DMS79 treated with DMSO at 0.1 percent for 48 hours (cell line): ENCODE measurements around the gene SEC14L5.

Experiments used
- DNase-seq: peaks from one replicate; lab custom pipeline; 2025; lab: John Stamatoyannopoulos, UW

SEC14L5 gene

GRCh38 chr16:4984174-4984990 is 26.3 kb downstream of the SEC14L5 start:
- DNase-seq = no peak

GRCh38 chr16:4987250-4987579 is 29.1 kb downstream of the SEC14L5 start:
- DNase-seq = no peak

- peak; percentile 27 for DNase-seq
Measured at GRCh38 chr16:4987580-4988374, 29.6 kb downstream of the SEC14L5 start.

GRCh38 chr16:4988647-4989046 is 30.5 kb downstream of the SEC14L5 start:
- no peak for DNase-seq

- no peak for DNase-seq
Measured at GRCh38 chr16:4989391-4990006, 31.4 kb downstream of the SEC14L5 start.

GRCh38 chr16:4990415-4990814 is 32.3 kb downstream of the SEC14L5 start:
- no peak for DNase-seq

GRCh38 chr16:4991754-4992153 is 33.6 kb downstream of the SEC14L5 start:
- DNase-seq = no peak

GRCh38 chr16:4994719-4995434 is 36.7 kb downstream of the SEC14L5 start:
- no peak for DNase-seq

- no peak for DNase-seq
Measured at GRCh38 chr16:5000573-5001001, 42.5 kb downstream of the SEC14L5 start.

- no peak for DNase-seq
Measured at GRCh38 chr16:5001571-5001970, 43.4 kb downstream of the SEC14L5 start.

GRCh38 chr16:5001986-5002385 is 43.9 kb downstream of the SEC14L5 start:
- no peak for DNase-seq

GRCh38 chr16:5002699-5003143 is 44.6 kb downstream of the SEC14L5 start:
- no peak for DNase-seq

GRCh38 chr16:5003211-5003610 is 45.1 kb downstream of the SEC14L5 start:
- no peak for DNase-seq

- no peak for DNase-seq
Measured at GRCh38 chr16:5003828-5004227, 45.7 kb downstream of the SEC14L5 start.

- DNase-seq = no peak
Measured at GRCh38 chr16:5004311-5004710, 46.2 kb downstream of the SEC14L5 start.

GRCh38 chr16:5005916-5006315 is 47.8 kb downstream of the SEC14L5 start:
- no peak for DNase-seq

- no peak for DNase-seq
Measured at GRCh38 chr16:5006348-5007193, 48.4 kb downstream of the SEC14L5 start.

GRCh38 chr16:5007256-5007655 is 49.1 kb downstream of the SEC14L5 start:
- DNase-seq = no peak

- DNase-seq = no peak
Measured at GRCh38 chr16:5008311-5008731, 50.2 kb downstream of the SEC14L5 start.

GRCh38 chr16:5010576-5011329 is 52.6 kb downstream of the SEC14L5 start:
- no peak for DNase-seq
